GM21619 (cell line): Measurements from ENCODE around the gene TENM4.

Experiments used
- ATAC-seq: cut with Tn5 transposase; IDR thresholded peaks from one replicate; pipeline ENCODE4 v1.9.1; 2021; ENCODE audit not compliant: unreplicated experiment

Gene TENM4

GRCh38 chr11:78732246-78732645 lies 708.6 kb downstream of the TENM4 start:
- no peak for ATAC-seq

DNA sequence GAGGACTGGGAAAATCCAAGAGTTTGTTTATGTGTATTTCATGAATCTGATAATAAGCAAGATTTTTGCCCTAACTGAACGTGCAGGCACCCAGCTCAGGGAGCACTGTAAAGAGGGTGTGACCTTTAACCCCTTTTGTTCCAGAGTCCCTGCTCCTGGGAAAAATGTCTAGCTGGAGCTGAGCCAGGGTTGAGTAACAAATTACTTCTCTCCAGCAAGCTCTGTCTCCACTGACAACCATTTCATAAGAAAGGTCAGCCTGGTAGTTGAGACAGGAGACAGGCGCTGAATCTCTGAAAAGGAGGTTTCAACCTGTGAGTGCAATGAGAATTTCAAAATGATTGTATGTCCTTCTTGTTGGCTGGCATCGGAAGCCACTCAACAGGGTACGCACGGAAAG lies 709.8 kb downstream of the TENM4 start:
- ATAC-seq, result no peak

DNA sequence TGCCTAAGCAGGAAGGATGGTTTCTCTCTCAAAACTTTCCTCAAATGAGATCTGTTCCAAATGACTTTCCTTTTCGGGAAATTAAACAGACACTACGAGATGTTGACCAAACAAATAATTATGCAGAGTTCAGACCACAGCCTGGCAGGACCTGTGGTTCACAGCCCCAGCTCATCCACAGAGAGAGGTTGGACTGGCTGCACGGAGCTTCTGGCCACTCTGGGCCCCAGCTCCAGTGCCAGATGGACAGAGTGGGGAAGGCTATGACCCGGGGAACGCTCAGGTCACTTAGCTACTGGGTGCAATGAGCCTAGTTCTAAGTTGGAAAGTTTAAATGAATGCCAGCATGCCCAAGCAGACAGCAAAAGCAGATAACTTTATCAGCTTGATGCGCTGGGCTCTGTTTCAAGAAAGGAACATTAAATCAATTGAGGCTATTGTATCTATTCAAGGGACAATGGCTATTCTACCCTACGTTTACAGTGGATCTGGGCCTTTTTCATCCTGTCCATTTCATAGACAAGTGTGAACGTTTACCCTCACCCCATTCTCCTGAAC lies 710.5 kb downstream of the TENM4 start:
- ATAC-seq, result no peak

- ATAC-seq, result no peak
Measured at GRCh38 chr11:78727816-78728215, 713.0 kb downstream of the TENM4 start.

DNA sequence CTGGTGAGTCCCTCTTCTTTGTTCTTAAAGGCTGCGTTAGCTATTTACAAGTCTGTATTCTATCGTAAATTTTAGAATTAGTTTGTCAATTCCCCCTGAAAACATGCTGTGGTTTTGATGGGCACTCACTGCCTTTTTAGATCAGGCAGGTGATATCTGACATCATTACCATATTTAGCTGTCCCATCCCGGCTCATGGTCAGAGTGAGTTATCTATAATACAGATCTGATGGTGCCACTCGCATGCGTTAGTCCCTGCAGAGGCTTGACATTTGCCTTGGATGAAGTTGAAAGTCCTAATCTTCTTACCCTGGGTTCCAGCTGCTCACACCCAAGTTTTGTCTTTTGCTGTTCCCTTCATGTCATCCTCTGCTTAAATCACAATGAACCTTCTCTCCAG lies 715.6 kb downstream of the TENM4 start:
- ATAC-seq, result no peak

- ATAC-seq, result no peak
Measured at GRCh38 chr11:78722786-78723185, 718.0 kb downstream of the TENM4 start.

DNA sequence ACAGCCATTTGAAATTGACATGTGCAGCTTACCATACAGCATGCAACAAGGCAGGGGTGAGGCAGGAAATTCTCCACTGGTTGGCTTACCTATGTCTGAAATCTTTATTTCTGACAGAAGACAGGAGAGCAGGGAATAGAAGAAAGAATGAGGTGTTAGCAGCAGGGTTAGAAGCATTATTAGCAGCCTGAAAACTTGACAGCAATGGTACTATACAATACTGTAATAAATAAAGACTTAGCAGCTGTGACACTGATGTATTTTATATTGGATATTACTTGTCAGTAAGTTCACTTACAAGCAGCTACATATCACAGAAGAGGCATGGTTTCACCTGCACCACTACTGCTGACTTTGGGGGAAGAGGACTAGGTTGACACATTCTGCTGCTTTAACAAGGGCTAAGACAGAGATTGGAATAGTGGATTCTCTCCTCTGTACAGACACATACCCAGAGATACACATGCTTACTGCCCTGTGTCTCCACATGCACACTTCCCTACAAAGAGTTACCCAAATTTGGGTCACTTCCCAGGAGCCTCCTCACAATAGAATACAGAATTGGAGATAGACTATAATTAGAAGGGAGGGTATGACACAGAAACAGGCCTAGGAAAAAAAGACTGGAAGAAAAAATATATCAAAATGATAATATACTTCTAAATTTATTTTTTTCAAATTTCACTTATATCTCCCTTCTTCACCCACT lies 720.4 kb downstream of the TENM4 start:
- no peak for ATAC-seq

DNA sequence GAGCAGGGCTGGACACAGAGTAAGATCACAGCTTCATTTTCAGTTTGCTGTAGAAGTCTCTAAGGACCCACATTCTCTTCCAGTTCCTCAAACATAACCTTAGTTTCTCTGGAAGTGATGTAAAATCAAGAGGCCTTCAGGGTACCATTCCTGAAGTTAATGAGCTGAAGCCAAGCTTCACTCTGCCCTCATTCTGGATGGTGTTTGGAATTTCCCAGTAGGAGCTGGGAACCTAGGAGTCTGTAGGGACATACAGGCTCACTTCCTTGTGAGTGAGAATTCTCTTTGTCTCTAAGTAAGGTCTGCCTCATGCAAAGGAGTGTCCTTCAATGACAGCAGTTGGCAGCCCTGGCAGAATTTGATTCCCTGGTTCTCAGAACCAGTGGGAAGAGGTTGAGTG lies 723.8 kb downstream of the TENM4 start:
- ATAC-seq, result no peak

DNA sequence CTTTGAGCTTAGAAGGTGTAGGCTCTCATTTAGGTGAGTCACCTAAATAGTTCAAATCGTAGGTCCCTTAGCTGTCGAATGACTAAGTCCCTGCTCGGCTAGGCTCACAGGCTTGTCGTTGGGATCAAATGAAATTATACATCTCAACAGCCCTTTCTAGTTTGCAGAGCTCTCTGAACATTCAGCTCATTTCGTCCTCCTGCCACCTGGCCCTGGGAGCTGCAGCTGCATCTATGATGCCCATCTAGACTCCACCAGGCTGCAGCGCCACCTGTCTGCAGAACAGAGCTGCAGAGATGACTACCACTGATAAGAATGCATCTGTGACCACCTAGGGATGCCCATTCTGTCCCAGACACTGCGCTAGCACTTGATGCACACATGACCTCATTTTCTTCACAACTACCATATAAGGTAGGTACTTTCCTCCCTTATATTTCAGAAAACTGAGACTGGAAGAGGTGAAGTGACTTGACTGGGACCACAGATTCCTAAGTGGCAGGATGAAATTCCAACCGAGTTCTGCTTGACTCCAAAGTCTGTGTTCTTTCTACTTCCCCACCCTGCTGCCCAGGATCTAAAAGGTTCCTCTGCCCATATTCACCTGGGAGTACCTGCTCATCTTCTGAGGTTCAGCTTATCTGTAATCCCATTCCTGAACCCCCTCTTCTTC lies 725.1 kb downstream of the TENM4 start:
- ATAC-seq, result peak; percentile 70

GRCh38 chr11:78714539-78714938 lies 726.3 kb downstream of the TENM4 start:
- ATAC-seq, result no peak

DNA sequence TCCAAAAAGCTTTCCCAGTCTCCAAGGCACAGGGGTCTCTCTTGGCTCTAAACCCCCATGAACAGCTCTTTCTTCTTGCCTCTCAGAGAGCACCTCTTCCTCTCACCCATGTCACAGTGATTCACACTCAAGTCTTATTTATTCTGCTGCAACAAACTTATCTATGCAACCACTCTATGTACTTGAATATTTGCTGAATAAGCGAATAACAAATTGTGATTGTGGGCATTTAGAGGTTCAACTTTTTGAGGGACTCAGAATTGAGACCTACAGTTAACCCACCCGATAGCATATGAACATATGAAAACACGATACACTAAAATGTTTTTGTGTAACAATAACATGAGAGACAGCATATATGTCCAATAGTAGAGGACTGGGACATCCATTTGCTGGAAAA lies 729.1 kb downstream of the TENM4 start:
- ATAC-seq, result no peak

DNA sequence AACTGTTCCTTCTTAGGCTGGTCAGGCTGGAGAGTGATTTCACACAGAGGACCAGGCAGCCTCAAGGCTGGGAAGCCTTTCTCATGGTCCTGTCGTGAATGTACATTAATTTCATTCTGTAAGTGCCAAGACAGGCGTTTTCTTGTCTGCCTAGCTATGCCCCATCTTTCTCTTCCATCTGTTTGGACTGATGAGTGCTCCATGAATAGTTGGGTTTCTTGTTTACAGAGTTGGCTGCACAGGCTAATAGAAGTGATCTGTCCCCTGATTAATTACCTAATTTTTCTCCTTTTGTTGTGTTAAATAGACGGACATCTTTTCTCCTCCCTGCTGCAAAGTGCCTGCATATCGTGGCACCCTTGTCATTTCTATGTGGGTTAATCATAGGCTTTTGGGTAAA lies 730.4 kb downstream of the TENM4 start:
- ATAC-seq, result no peak

- ATAC-seq, result no peak
Measured at GRCh38 chr11:78708388-78708787, 732.4 kb downstream of the TENM4 start.

DNA sequence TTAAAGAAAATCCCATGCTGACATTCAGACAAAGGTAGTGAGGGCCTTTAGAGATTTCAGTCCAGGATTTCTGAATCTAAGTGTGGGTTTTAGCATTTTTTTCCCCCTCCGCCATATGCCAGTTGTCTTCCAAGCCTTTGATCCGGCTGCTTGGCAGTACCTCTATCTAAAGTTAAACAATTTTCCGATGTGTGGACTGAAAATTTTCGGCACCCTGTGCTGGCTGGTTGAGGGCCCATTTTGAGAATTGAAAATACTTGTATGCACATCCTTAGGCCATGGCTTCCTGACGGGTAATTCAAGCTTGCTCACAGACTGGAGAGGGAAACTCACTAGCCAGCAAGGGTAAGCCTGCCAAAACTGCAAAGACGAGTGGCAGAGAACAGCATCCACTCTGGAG lies 734.3 kb downstream of the TENM4 start:
- ATAC-seq, result no peak

- no peak for ATAC-seq
Measured at GRCh38 chr11:78704811-78705210, 736.0 kb downstream of the TENM4 start.

- ATAC-seq, result no peak
Measured at GRCh38 chr11:78699609-78700135, 741.2 kb downstream of the TENM4 start.

DNA sequence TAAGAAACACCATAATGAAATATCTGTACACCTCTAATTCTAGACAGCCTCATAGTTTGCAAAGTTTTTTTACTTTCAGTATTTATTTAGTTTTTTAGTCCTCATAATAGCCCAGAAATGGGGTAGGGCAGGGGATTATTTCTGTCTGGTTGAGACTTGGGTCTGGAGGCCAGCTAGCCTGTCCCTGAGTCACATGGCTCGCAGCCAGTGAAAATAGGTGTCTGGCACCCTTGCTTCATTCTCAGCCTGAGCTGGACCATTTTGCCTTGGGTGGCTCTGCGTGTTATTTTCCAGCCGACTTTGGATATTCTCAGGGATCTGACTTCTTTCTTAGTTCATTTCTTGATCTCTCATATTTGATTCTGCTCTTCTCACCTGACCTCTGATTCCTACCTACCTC lies 742.2 kb downstream of the TENM4 start:
- ATAC-seq, result no peak

DNA sequence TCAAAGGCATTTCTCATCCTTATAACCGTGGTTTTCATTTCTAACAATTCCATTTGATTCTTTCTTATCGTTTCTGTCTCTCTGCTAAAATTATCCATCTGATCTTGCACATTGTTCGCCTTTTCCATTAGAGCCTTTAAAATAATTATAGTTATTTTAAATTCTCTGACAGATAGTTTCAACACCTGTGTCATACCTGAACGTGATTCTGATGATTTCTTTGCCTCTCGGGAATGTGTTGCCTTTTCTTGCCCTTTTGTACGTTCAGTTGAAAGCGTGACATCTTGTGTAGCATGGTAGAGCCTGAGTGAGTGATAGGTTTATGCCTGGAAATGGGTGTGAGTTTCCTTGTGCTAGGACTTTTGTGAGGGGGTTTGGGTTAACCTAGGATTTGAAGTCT lies 744.7 kb downstream of the TENM4 start:
- ATAC-seq, result no peak

- ATAC-seq, result no peak
Measured at GRCh38 chr11:78694152-78694551, 746.7 kb downstream of the TENM4 start.

DNA sequence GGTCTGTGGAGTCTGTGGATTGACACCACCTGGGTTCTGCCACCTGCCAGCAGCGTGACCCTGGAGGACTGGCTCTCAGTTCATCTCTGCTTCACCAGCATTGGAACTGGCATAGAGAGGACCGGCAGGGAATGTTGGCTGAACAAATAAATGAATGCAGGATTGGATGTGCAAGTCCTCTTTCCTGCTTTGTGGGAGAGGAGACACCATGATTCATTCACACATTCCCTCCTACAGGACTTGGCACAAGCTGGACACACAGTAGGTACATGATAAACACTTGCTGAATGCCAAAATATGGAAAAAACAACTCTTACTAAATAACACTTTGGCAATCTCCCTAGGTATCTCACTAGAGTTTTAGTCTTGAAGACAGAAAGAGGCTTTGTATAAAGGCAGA lies 749.6 kb downstream of the TENM4 start:
- no peak for ATAC-seq

GRCh38 chr11:78690352-78690987 lies 750.4 kb downstream of the TENM4 start:
- no peak for ATAC-seq
